RWPE2 (cell line): ENCODE measurements around the gene NARF.

Source experiments
- ATAC-seq: fragments of 200-7000 bp; cut with Tn5 transposase; 3 replicates; pipeline ENCODE4 v1.9.1; 2021; ENCODE audit warnings: low read depth
- DNase-seq: peaks from one replicate; pipeline ENCODE4 v3.0.0-alpha.2; 2020; ENCODE audit warnings: low spot score
- H3K27ac ChIP-seq: fragments of 450-650 bp; 2 replicates; pipeline ENCODE4 v1.5.1; 2017; ENCODE audit warnings: mild to moderate bottlenecking; ENCODE audit not compliant: poor library complexity, severe bottlenecking
- H3K27me3 ChIP-seq: fragments of 250-450 bp; sonication (Bioruptor Pico); 2 replicates; pipeline ENCODE4 v1.5.1; 2021; ENCODE audit warnings: mild to moderate bottlenecking, moderate library complexity; ENCODE audit not compliant: insufficient read depth, poor library complexity, severe bottlenecking
- H3K36me3 ChIP-seq: fragments of 250-450 bp; sonication (Bioruptor Pico); 2 replicates; pipeline ENCODE4 v1.5.1; 2020; ENCODE audit warnings: low read depth, mild to moderate bottlenecking, moderate library complexity
- H3K4me1 ChIP-seq: fragments of 250-450 bp; sonication (Bioruptor Pico); 2 replicates; pipeline ENCODE4 v1.5.1; 2021; ENCODE audit warnings: mild to moderate bottlenecking, moderate library complexity; ENCODE audit not compliant: insufficient read depth, poor library complexity, severe bottlenecking
- H3K4me3 ChIP-seq: fragments of 250-450 bp; sonication (Bioruptor Pico); 2 replicates; pipeline ENCODE4 v1.5.1; 2021; ENCODE audit warnings: mild to moderate bottlenecking, moderate library complexity; ENCODE audit not compliant: severe bottlenecking
- H3K9me3 ChIP-seq: fragments of 250-450 bp; sonication (Bioruptor Pico); 2 replicates; pipeline ENCODE4 v1.5.1; 2021; ENCODE audit warnings: mild to moderate bottlenecking, moderate library complexity; ENCODE audit not compliant: severe bottlenecking
- CTCF ChIP-seq: fragments of 450-650 bp; IDR thresholded peaks from one replicate; pipeline ENCODE4 v1.5.1; 2017; ENCODE audit warnings: mild to moderate bottlenecking, moderate library complexity; ENCODE audit not compliant: poor library complexity, severe bottlenecking

Gene NARF

GRCh38 chr17:82480318-82480717 lies 21.8 kb downstream of the NARF start:
- no peak for ATAC-seq

GRCh38 chr17:82483204-82483660 lies 24.7 kb downstream of the NARF start:
- Histone ChIP-seq H3K27me3 (no peaks in the 10 kb centered on the region), H3K4me1 (no peaks in the 10 kb centered on the region), H3K36me3 (peaks cover 22% of the 10 kb centered on the region), H3K27ac (no peak overlapping the region), H3K4me3 (no peak overlapping the region), H3K9me3 (no peaks in the 10 kb centered on the region)
- DNase-seq (no peak), ATAC-seq (no peak)
- no peak for TF ChIP-seq CTCF

More at GRCh38 chr17:82480318-82480717, 21.8 kb downstream of the NARF start:
- no peaks in the 10 kb centered on the region for H3K27me3 ChIP-seq
- no peak overlapping the region for H3K4me3 ChIP-seq
- peaks cover 19% of the 10 kb centered on the region for H3K36me3 ChIP-seq
- no peaks in the 10 kb centered on the region for H3K4me1 ChIP-seq
- no peaks in the 10 kb centered on the region for H3K9me3 ChIP-seq
- TF ChIP-seq CTCF = no peak
- no peak for DNase-seq
- H3K27ac ChIP-seq = no peak overlapping the region

- Histone ChIP-seq H3K9me3 (no peaks in the 10 kb centered on the region), H3K4me1 (no peaks in the 10 kb centered on the region), H3K4me3 (no peak overlapping the region), H3K27ac (no peak overlapping the region), H3K36me3 (peaks cover 18% of the 10 kb centered on the region), H3K27me3 (no peaks in the 10 kb centered on the region)
- ATAC-seq (no peak), DNase-seq (no peak)
- TF ChIP-seq CTCF = no peak
Observed at GRCh38 chr17:82483836-82484235, 25.3 kb downstream of the NARF start.

GRCh38 chr17:82486231-82487094 lies 27.9 kb downstream of the NARF start:
- Histone ChIP-seq H3K4me1 (no peaks in the 10 kb centered on the region), H3K27ac (no peak overlapping the region), H3K9me3 (no peaks in the 10 kb centered on the region), H3K36me3 (peaks cover 3% of the 10 kb centered on the region; the same call in 1 of the 2 replicates), H3K4me3 (no peak overlapping the region), H3K27me3 (no peaks in the 10 kb centered on the region)
- no peak for ATAC-seq
- no peak for TF ChIP-seq CTCF
- DNase-seq = no peak

- H3K36me3 ChIP-seq = peaks cover 3% of the 10 kb centered on the region; the same call in 1 of the 2 replicates
- ATAC-seq = no peak
- TF ChIP-seq CTCF = no peak
Observed at GRCh38 chr17:82487910-82488309, 29.4 kb downstream of the NARF start.

More at GRCh38 chr17:82487910-82488309, 29.4 kb downstream of the NARF start:
- no peak for DNase-seq
- Histone ChIP-seq H3K4me3 (no peak overlapping the region), H3K27ac (no peak overlapping the region), H3K27me3 (no peaks in the 10 kb centered on the region), H3K4me1 (peaks cover 6% of the 10 kb centered on the region), H3K9me3 (no peaks in the 10 kb centered on the region)
